DOHH2 (cell line): Measurements from ENCODE around the gene PCDHGA7.
"Not testable (repeated sequence)": the region's sequence is repeated elsewhere in the genome, so short reads cannot be mapped to it uniquely, and the experiment has no call there.

Experiments used
- H3F3A ChIP-seq: fragments of 200-600 bp; sonication (generic), shearing (Covaris generic); 2 replicates; pipeline ENCODE4 v1.6.0; 2016; ENCODE audit warnings: antibody characterized with exemption, mild to moderate bottlenecking; ENCODE audit not compliant: control insufficient read depth, insufficient read depth
- H3K27ac ChIP-seq: fragments of 200-600 bp; sonication (generic); 2 replicates; pipeline ENCODE4 v1.5.1; 2014; ENCODE audit warnings: low read depth, mild to moderate bottlenecking, low read length, moderate library complexity
- H3K27me3 ChIP-seq: fragments of 200-600 bp; sonication (generic); 2 replicates; pipeline ENCODE4 v1.6.1; 2014; ENCODE audit warnings: mild to moderate bottlenecking, low read length, mixed read lengths; ENCODE audit not compliant: control insufficient read depth
- H3K36me3 ChIP-seq: fragments of 200-600 bp; sonication (generic); 2 replicates; pipeline ENCODE4 v1.6.1; 2014; ENCODE audit warnings: mild to moderate bottlenecking, low read length, moderate library complexity, mixed read lengths; ENCODE audit not compliant: control insufficient read depth
- H3K4me1 ChIP-seq: fragments of 200-600 bp; sonication (generic); 2 replicates; pipeline ENCODE4 v1.6.1; 2014; ENCODE audit warnings: mild to moderate bottlenecking, low read length, mixed read lengths; ENCODE audit not compliant: control insufficient read depth
- H3K4me2 ChIP-seq: fragments of 200-600 bp; sonication (generic); 2 replicates; pipeline ENCODE4 v1.6.0; 2014; ENCODE audit warnings: mild to moderate bottlenecking, low read length, moderate library complexity
- H3K4me3 ChIP-seq: fragments of 200-600 bp; sonication (generic); 2 replicates; pipeline ENCODE4 v1.5.1; 2014; ENCODE audit warnings: mild to moderate bottlenecking, low read length, mixed read lengths
- H3K79me2 ChIP-seq: fragments of 200-600 bp; sonication (generic); 2 replicates; pipeline ENCODE4 v1.6.1; 2014; ENCODE audit warnings: mild to moderate bottlenecking, low read length, mixed read lengths; ENCODE audit not compliant: control insufficient read depth
- H3K9me2 ChIP-seq: fragments of 200-600 bp; sonication (generic); replicated peaks from 2 replicates; pipeline ENCODE4 v1.6.1; 2014; ENCODE audit warnings: mild to moderate bottlenecking, low read length, mixed read lengths; ENCODE audit not compliant: control insufficient read depth
- H3K9me3 ChIP-seq: fragments of 200-600 bp; sonication (generic); 2 replicates; pipeline ENCODE4 v1.6.1; 2014; ENCODE audit warnings: antibody characterized with exemption, low read length, mixed read lengths; ENCODE audit not compliant: control insufficient read depth, insufficient read depth
- H4K20me1 ChIP-seq: fragments of 200-600 bp; sonication (generic); 2 replicates; pipeline ENCODE4 v1.6.0; 2014; ENCODE audit warnings: low read depth, mild to moderate bottlenecking, antibody characterized with exemption, low read length, moderate library complexity; ENCODE audit not compliant: control insufficient read depth, insufficient read depth
- CTCF ChIP-seq: fragments of 200-600 bp; sonication (generic); IDR thresholded peaks from one replicate; pipeline ENCODE4 v1.5.1; 2014; ENCODE audit warnings: antibody characterized with exemption, mild to moderate bottlenecking, low read depth, low read length; ENCODE audit not compliant: poor library complexity, severe bottlenecking
- EZH2phosphoT487 ChIP-seq: fragments of 200-600 bp; sonication (generic); IDR thresholded peaks from 2 replicates; pipeline ENCODE4 v1.6.1; 2017; ENCODE audit warnings: borderline replicate concordance, mild to moderate bottlenecking, antibody characterized with exemption, low read length, moderate library complexity, mixed read lengths

Gene PCDHGA7

GRCh38 chr5:141402553-141403243, 20.2 kb downstream of the PCDHGA7 start, which contains the start of gene PCDHGA9:
Gene PCDHGA9 (plus strand): TSS chr5:141402778. CDS start chr5:141402953, 175 bp downstream.
- H3K9me3 ChIP-seq = peaks cover 33% of the 10 kb centered on the region
- H3K27ac ChIP-seq = no peak within 1 kb of the TSS
- H3K4me1 ChIP-seq = no peaks in the 10 kb centered on the region
- no peaks in the 10 kb centered on the region for H3K27me3 ChIP-seq
- no peaks in the 10 kb centered on the region for H4K20me1 ChIP-seq
- no peaks in the 10 kb centered on the region for H3K9me2 ChIP-seq
- TF ChIP-seq CTCF = peak; percentile 45
- no peak for TF ChIP-seq EZH2phosphoT487
- H3K79me2 ChIP-seq = peaks cover 16% of the 10 kb centered on the region
- H3K36me3 ChIP-seq = peaks cover 40% of the 10 kb centered on the region
- H3K4me2 ChIP-seq = no peak within 1 kb of the TSS
- H3F3A ChIP-seq = no peaks in the 10 kb centered on the region; the same call in 1 of the 2 replicates
- no peak within 1 kb of the TSS for H3K4me3 ChIP-seq

- H3K36me3 ChIP-seq = peaks cover 40% of the 10 kb centered on the region
- H4K20me1 ChIP-seq = no peaks in the 10 kb centered on the region
- no peaks in the 10 kb centered on the region for H3K9me2 ChIP-seq
- no peaks in the 10 kb centered on the region; the same call in 1 of the 2 replicates for H3F3A ChIP-seq
- no peaks in the 10 kb centered on the region for H3K4me1 ChIP-seq
- no peak overlapping the region for H3K27ac ChIP-seq
- H3K79me2 ChIP-seq = peaks cover 16% of the 10 kb centered on the region
- H3K27me3 ChIP-seq = no peaks in the 10 kb centered on the region
- peaks cover 33% of the 10 kb centered on the region for H3K9me3 ChIP-seq
- no peak overlapping the region for H3K4me2 ChIP-seq
- TF ChIP-seq EZH2phosphoT487 (no peak), CTCF (no peak)
- H3K4me3 ChIP-seq = no peak overlapping the region
These were observed 20.8 kb downstream of the PCDHGA7 start for GRCh38 chr5:141403387-141403786.

- not testable (repeated sequence) for H3F3A ChIP-seq, H3K4me3 ChIP-seq, H3K9me2 ChIP-seq, H3K36me3 ChIP-seq, H3K4me2 ChIP-seq, H3K27me3 ChIP-seq, H3K9me3 ChIP-seq, H3K4me1 ChIP-seq, H3K27ac ChIP-seq, H3K79me2 ChIP-seq, H4K20me1 ChIP-seq
These were observed 25.4 kb downstream of the PCDHGA7 start, which contains the start of gene PCDHGB6 for GRCh38 chr5:141407790-141408505. Gene PCDHGB6 (plus strand): TSS chr5:141408021. CDS start chr5:141408203, 182 bp downstream.
